HG03025 (cell line): Measurements from ENCODE around the gene CFAP221.

Source experiments
- ATAC-seq: cut with Tn5 transposase; IDR thresholded peaks from one replicate; pipeline ENCODE4 v1.9.1; 2021; ENCODE audit warnings: mild to moderate bottlenecking, moderate library complexity; ENCODE audit not compliant: unreplicated experiment, low FRiP score

The CFAP221 gene

GRCh38 chr2:119638685-119639554 lies 94.7 kb downstream of the CFAP221 start:
- ATAC-seq, result no peak

GRCh38 chr2:119641562-119642258 lies 97.5 kb downstream of the CFAP221 start:
- ATAC-seq, result peak; percentile 92

- ATAC-seq, result no peak
Observed at GRCh38 chr2:119644186-119644585, 99.9 kb downstream of the CFAP221 start.

GRCh38 chr2:119645173-119645855 lies 101.1 kb downstream of the CFAP221 start:
- ATAC-seq, result no peak

GRCh38 chr2:119646149-119646548 lies 101.9 kb downstream of the CFAP221 start:
- no peak for ATAC-seq

GRCh38 chr2:119647440-119648169 lies 103.4 kb downstream of the CFAP221 start:
- peak; percentile 80 for ATAC-seq

GRCh38 chr2:119649364-119649917 lies 105.2 kb downstream of the CFAP221 start:
- no peak for ATAC-seq

- no peak for ATAC-seq
Observed at GRCh38 chr2:119650206-119650605, 106.0 kb downstream of the CFAP221 start.

GRCh38 chr2:119650846-119651370 lies 106.7 kb downstream of the CFAP221 start:
- ATAC-seq, result no peak

- no peak for ATAC-seq
Observed at GRCh38 chr2:119657466-119658145, 113.4 kb downstream of the CFAP221 start.

- no peak for ATAC-seq
Observed at GRCh38 chr2:119659601-119660342, 115.5 kb downstream of the CFAP221 start.

- no peak for ATAC-seq
Observed at GRCh38 chr2:119660343-119660658, 116.1 kb downstream of the CFAP221 start.

- no peak for ATAC-seq
Observed at GRCh38 chr2:119662297-119662696, 118.0 kb downstream of the CFAP221 start.

GRCh38 chr2:119668546-119668945 lies 124.3 kb downstream of the CFAP221 start:
- no peak for ATAC-seq

GRCh38 chr2:119671016-119671415 lies 126.8 kb downstream of the CFAP221 start:
- no peak for ATAC-seq

- ATAC-seq, result no peak
Observed at GRCh38 chr2:119671752-119672151, 127.5 kb downstream of the CFAP221 start.

GRCh38 chr2:119672161-119672862 lies 128.1 kb downstream of the CFAP221 start:
- no peak for ATAC-seq

GRCh38 chr2:119673796-119674195 lies 129.5 kb downstream of the CFAP221 start:
- ATAC-seq, result no peak
